SKM-1 treated with dmso at 0.1 percent for 144 hours (cell line): ENCODE results near the gene KRT3.
"Not testable (repeated sequence)": the region's sequence is repeated elsewhere in the genome, so short reads cannot be mapped to it uniquely, and the experiment has no call there.

Experiments used
- DNase-seq: peaks from one replicate; lab custom pipeline; 2025; ENCODE audit not compliant: unreplicated experiment; lab: John Stamatoyannopoulos, UW

The KRT3 gene

GRCh38 chr12:52763036-52763659 lies 32.8 kb downstream of the KRT3 start:
- no peak for DNase-seq

- DNase-seq: no peak
Observed at GRCh38 chr12:52761802-52762201, 34.1 kb downstream of the KRT3 start.

- not testable (repeated sequence) for DNase-seq
Observed at GRCh38 chr12:52761218-52761617, 34.7 kb downstream of the KRT3 start.

GRCh38 chr12:52760623-52761022 lies 35.3 kb downstream of the KRT3 start:
- DNase-seq: no peak

GRCh38 chr12:52759695-52760094 lies 36.2 kb downstream of the KRT3 start:
- DNase-seq: no peak

- DNase-seq: no peak
Observed at GRCh38 chr12:52759218-52759617, 36.7 kb downstream of the KRT3 start.

- no peak for DNase-seq
Observed at GRCh38 chr12:52757449-52758176, 38.3 kb downstream of the KRT3 start.

- no peak for DNase-seq
Observed at GRCh38 chr12:52756281-52756960, 39.5 kb downstream of the KRT3 start.

- DNase-seq: no peak
Observed at GRCh38 chr12:52755533-52755932, 40.4 kb downstream of the KRT3 start.

GRCh38 chr12:52754135-52754534 lies 41.8 kb downstream of the KRT3 start:
- no peak for DNase-seq

GRCh38 chr12:52753283-52753682 lies 42.6 kb downstream of the KRT3 start:
- no peak for DNase-seq

- DNase-seq: no peak
Observed at GRCh38 chr12:52752516-52752915, 43.4 kb downstream of the KRT3 start.

GRCh38 chr12:52751795-52752194 lies 44.1 kb downstream of the KRT3 start:
- DNase-seq: no peak

- not testable (repeated sequence) for DNase-seq
Observed at GRCh38 chr12:52750532-52750931, 45.4 kb downstream of the KRT3 start.

- no peak for DNase-seq
Observed at GRCh38 chr12:52749827-52750226, 46.1 kb downstream of the KRT3 start.

- DNase-seq: no peak
Observed at GRCh38 chr12:52748578-52748977, 47.3 kb downstream of the KRT3 start.

- DNase-seq: no peak
Observed at GRCh38 chr12:52745554-52745953, 50.4 kb downstream of the KRT3 start.

GRCh38 chr12:52744493-52745156 lies 51.3 kb downstream of the KRT3 start:
- no peak for DNase-seq

- no peak for DNase-seq
Observed at GRCh38 chr12:52742822-52743457, 53.0 kb downstream of the KRT3 start.

GRCh38 chr12:52742196-52742580 lies 53.7 kb downstream of the KRT3 start:
- no peak for DNase-seq
